Measurements from ENCODE around the gene BMPR1B. TPM values are rescaled to one million over a fixed set of nuclear protein-coding genes. Genes with fewer than 3 reads are reported as not detected.
A peak's percentile ranks its signal among the peaks of the same experiment; 100 is the strongest.

Gene BMPR1B
- polyA plus RNA-seq (2013) = 0.35 and 0.37 TPM in 2 replicates

DNA sequence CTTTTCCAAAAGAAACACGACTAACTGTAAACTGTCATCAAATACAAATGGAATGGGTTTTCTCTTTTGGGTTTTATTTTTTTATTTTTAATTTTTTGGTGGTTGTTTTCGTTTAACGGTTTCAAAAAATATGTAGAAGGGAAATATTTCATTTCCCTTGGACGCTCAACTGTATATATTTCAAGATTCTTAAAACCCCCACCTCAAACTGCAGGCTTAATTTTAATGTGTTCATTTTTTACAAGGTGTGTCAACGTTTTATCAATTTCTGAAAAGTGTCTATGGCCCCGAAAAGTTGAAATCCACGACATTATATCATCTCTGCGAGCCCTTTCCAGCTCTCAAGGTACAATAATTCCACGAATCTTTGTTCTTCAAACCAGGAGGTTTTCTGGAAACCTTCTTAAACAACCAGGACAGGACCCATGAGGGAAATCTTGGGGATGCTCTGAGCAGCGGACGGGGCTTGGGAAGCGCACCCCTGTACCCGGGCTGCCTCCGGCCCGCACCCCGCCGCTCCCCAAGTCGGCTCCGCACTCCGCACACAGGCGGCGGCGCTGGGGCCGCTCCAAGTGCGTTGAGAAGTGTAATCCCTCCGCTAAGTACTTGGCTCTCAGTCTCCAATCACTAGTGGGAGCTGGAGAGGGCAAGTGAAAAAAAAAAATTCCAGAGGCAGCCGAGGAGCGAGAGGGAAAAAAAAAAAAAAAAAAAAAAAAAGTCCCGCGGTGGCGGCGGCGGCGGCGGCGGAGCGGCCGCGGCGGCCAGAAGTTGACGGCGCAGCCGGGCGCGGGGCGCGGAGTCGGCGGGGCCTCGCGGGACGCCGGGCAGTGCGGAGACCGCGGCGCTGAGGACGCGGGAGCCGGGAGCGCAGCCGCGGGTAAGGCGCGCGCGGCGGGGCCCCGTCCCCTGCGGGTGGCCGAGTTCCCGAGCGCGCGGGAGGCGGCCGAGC, at the start of gene BMPR1B:
TSS of gene BMPR1B (plus strand) at position 764 of the 949 bp plus-strand sequence. CDS start 346,470 bp downstream, outside the sequence.
- peak within 1 kb of the TSS; percentile 83 for H3K4me2 ChIP-seq (ENCODE audit: low read length)
- H3K23ac ChIP-seq (ENCODE audit: low read length) = no peak within 1 kb of the TSS
- peaks cover 7% of the 10 kb centered on the region for H3K27me3 ChIP-seq (ENCODE audit: insufficient read depth, low read length)
- H3K27ac ChIP-seq (ENCODE audit: low read depth, low read length) = no peak within 1 kb of the TSS
- H3K4ac ChIP-seq (ENCODE audit: low read depth, low read length) = no peak within 1 kb of the TSS
- H2BK120ac ChIP-seq (ENCODE audit: insufficient read depth, low read length, poor library complexity) = no peak within 1 kb of the TSS
- no peak within 1 kb of the TSS for H4K91ac ChIP-seq (ENCODE audit: low read depth, low read length)
- no peak within 1 kb of the TSS for H4K12ac ChIP-seq (ENCODE audit: low read depth, low read length)
- no peak within 1 kb of the TSS for H2AK5ac ChIP-seq (ENCODE audit: low read length)
- no peaks in the 10 kb centered on the region for H3K9me3 ChIP-seq (ENCODE audit: insufficient read depth, low read depth, low read length)
- no peaks in the 10 kb centered on the region for H3K36me3 ChIP-seq (ENCODE audit: control insufficient read depth in 1 of 2, insufficient read depth in 2 of 2, low read length in 2 of 2)
- no peak within 1 kb of the TSS for H3K9ac ChIP-seq (ENCODE audit: low read length)
- WGBS (ENCODE audit: extremely low coverage, insufficient coverage, insufficient read length) = no CpG with 5 or more reads among the region's 77 CpGs
- H3K4me1 ChIP-seq (ENCODE audit: control insufficient read depth in 1 of 2, insufficient read depth in 2 of 2, low read length in 2 of 2) = peaks cover 0 to 5% of the 10 kb centered on the region in 2 experiments
- peak in 1 of 2 donors; percentile 44 for DNase-seq
- peak within 1 kb of the TSS; percentile 36 for H2BK12ac ChIP-seq (ENCODE audit: low read length)
- no peak within 1 kb of the TSS for H3K18ac ChIP-seq (ENCODE audit: low read length)
- H3K14ac ChIP-seq (ENCODE audit: low read length) = peak within 1 kb of the TSS; percentile 57
- H3K79me1 ChIP-seq (ENCODE audit: low read length) = no peaks in the 10 kb centered on the region
- H3K79me2 ChIP-seq (ENCODE audit: control insufficient read depth, insufficient read depth, low read length, poor library complexity) = no peaks in the 10 kb centered on the region
- H2AFZ ChIP-seq (ENCODE audit: insufficient read depth, low read length, poor library complexity) = peak within 1 kb of the TSS; percentile 52
- H2BK5ac ChIP-seq (ENCODE audit: low read depth, low read length, poor library complexity) = no peak within 1 kb of the TSS
- no peak within 1 kb of the TSS for H4K8ac ChIP-seq (ENCODE audit: low read depth, low read length)
- peak within 1 kb of the TSS; percentile 72 for H3K4me3 ChIP-seq (ENCODE audit: low read depth, low read length)

DNA sequence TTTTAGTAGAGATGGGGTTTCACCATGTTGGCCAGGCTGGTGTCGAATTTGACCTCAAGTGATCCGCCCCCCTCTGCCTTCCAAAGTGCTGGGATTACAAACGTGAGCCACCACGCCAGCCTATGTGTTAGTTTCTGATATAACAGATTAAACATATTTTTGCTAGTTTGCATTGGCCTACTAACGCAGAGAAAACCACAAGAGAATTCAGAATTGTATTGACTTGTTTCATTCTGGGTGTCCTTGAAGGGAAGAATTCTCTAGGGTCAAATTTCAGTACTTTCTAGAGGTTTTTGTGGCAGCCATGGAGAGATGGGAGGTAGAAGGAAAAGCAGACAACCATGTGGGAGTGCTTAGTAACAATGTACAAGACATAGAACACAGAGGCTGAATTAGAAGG, 46.1 kb upstream of the BMPR1B start:
- H3K23ac ChIP-seq (ENCODE audit: low read length) = no peak overlapping the region
- no peak overlapping the region for H3K4me3 ChIP-seq (ENCODE audit: low read depth, low read length)
- H4K8ac ChIP-seq (ENCODE audit: low read depth, low read length) = no peak overlapping the region
- H4K12ac ChIP-seq (ENCODE audit: low read depth, low read length) = no peak overlapping the region
- no peaks in the 10 kb centered on the region for H3K79me1 ChIP-seq (ENCODE audit: low read length)
- H4K91ac ChIP-seq (ENCODE audit: low read depth, low read length) = no peak overlapping the region
- H2BK120ac ChIP-seq (ENCODE audit: insufficient read depth, low read length, poor library complexity) = no peak overlapping the region
- H3K36me3 ChIP-seq (ENCODE audit: control insufficient read depth in 1 of 2, insufficient read depth in 2 of 2, low read length in 2 of 2) = no peaks in the 10 kb centered on the region
- no peak for DNase-seq
- no peaks in the 10 kb centered on the region for H3K27me3 ChIP-seq (ENCODE audit: insufficient read depth, low read length)
- no peak overlapping the region for H3K14ac ChIP-seq (ENCODE audit: low read length)
- no peak overlapping the region for H3K18ac ChIP-seq (ENCODE audit: low read length)
- no peak overlapping the region for H3K9ac ChIP-seq (ENCODE audit: low read length)
- H3K9me3 ChIP-seq (ENCODE audit: insufficient read depth, low read depth, low read length) = no peaks in the 10 kb centered on the region
- no peaks in the 10 kb centered on the region for H3K79me2 ChIP-seq (ENCODE audit: control insufficient read depth, insufficient read depth, low read length, poor library complexity)
- no peak overlapping the region for H2BK12ac ChIP-seq (ENCODE audit: low read length)
- no peak overlapping the region for H3K4ac ChIP-seq (ENCODE audit: low read depth, low read length)
- no peak overlapping the region for H2AFZ ChIP-seq (ENCODE audit: insufficient read depth, low read length, poor library complexity)
- no peak overlapping the region for H2BK5ac ChIP-seq (ENCODE audit: low read depth, low read length, poor library complexity)
- H3K4me2 ChIP-seq (ENCODE audit: low read length) = no peak overlapping the region
- no peak overlapping the region for H2AK5ac ChIP-seq (ENCODE audit: low read length)
- H3K4me1 ChIP-seq (ENCODE audit: control insufficient read depth in 1 of 2, insufficient read depth in 2 of 2, low read length in 2 of 2) = no peaks in the 10 kb centered on the region
- no CpG with 5 or more reads among the region's 5 CpGs for WGBS (ENCODE audit: extremely low coverage, insufficient coverage, insufficient read length)
- no peak overlapping the region for H3K27ac ChIP-seq (ENCODE audit: low read depth, low read length)

GRCh38 chr4:94714365-94715160, 43.2 kb upstream of the BMPR1B start:
- DNase-seq = peak; percentile 78 to 94
- WGBS (ENCODE audit: extremely low coverage, insufficient coverage, insufficient read length) = no CpG with 5 or more reads among the region's 5 CpGs
- H3K18ac ChIP-seq (ENCODE audit: low read length) = no peak overlapping the region
- H3K14ac ChIP-seq (ENCODE audit: low read length) = no peak overlapping the region
- H3K9me3 ChIP-seq (ENCODE audit: insufficient read depth, low read depth, low read length) = no peaks in the 10 kb centered on the region
- H3K36me3 ChIP-seq (ENCODE audit: control insufficient read depth in 1 of 2, insufficient read depth in 2 of 2, low read length in 2 of 2) = no peaks in the 10 kb centered on the region
- no peaks in the 10 kb centered on the region for H3K79me2 ChIP-seq (ENCODE audit: control insufficient read depth, insufficient read depth, low read length, poor library complexity)
- no peaks in the 10 kb centered on the region for H3K4me1 ChIP-seq (ENCODE audit: control insufficient read depth in 1 of 2, insufficient read depth in 2 of 2, low read length in 2 of 2)
- H3K4me3 ChIP-seq (ENCODE audit: low read depth, low read length) = no peak overlapping the region
- H2AK5ac ChIP-seq (ENCODE audit: low read length) = no peak overlapping the region
- H4K12ac ChIP-seq (ENCODE audit: low read depth, low read length) = no peak overlapping the region
- no peak overlapping the region for H2BK12ac ChIP-seq (ENCODE audit: low read length)
- H3K9ac ChIP-seq (ENCODE audit: low read length) = no peak overlapping the region
- H2BK120ac ChIP-seq (ENCODE audit: insufficient read depth, low read length, poor library complexity) = no peak overlapping the region
- H4K8ac ChIP-seq (ENCODE audit: low read depth, low read length) = no peak overlapping the region
- H3K27me3 ChIP-seq (ENCODE audit: insufficient read depth, low read length) = no peaks in the 10 kb centered on the region
- H3K79me1 ChIP-seq (ENCODE audit: low read length) = no peaks in the 10 kb centered on the region
- H4K91ac ChIP-seq (ENCODE audit: low read depth, low read length) = no peak overlapping the region
- no peak overlapping the region for H3K4ac ChIP-seq (ENCODE audit: low read depth, low read length)
- H2AFZ ChIP-seq (ENCODE audit: insufficient read depth, low read length, poor library complexity) = no peak overlapping the region
- no peak overlapping the region for H3K27ac ChIP-seq (ENCODE audit: low read depth, low read length)
- H3K23ac ChIP-seq (ENCODE audit: low read length) = no peak overlapping the region
- H3K4me2 ChIP-seq (ENCODE audit: low read length) = no peak overlapping the region
- H2BK5ac ChIP-seq (ENCODE audit: low read depth, low read length, poor library complexity) = no peak overlapping the region

- H3K79me2 ChIP-seq (ENCODE audit: control insufficient read depth, insufficient read depth, low read length, poor library complexity) = no peaks in the 10 kb centered on the region
- H2BK120ac ChIP-seq (ENCODE audit: insufficient read depth, low read length, poor library complexity) = no peak overlapping the region
- H4K91ac ChIP-seq (ENCODE audit: low read depth, low read length) = no peak overlapping the region
- H3K4ac ChIP-seq (ENCODE audit: low read depth, low read length) = no peak overlapping the region
- H3K36me3 ChIP-seq (ENCODE audit: control insufficient read depth in 1 of 2, insufficient read depth in 2 of 2, low read length in 2 of 2) = no peaks in the 10 kb centered on the region
- H3K79me1 ChIP-seq (ENCODE audit: low read length) = no peaks in the 10 kb centered on the region
- no peak overlapping the region for H2BK12ac ChIP-seq (ENCODE audit: low read length)
- peak in 1 of 2 donors; percentile 42 for DNase-seq
- H2AK5ac ChIP-seq (ENCODE audit: low read length) = no peak overlapping the region
- H3K27me3 ChIP-seq (ENCODE audit: insufficient read depth, low read length) = no peaks in the 10 kb centered on the region
- H3K27ac ChIP-seq (ENCODE audit: low read depth, low read length) = no peak overlapping the region
- no peak overlapping the region for H4K12ac ChIP-seq (ENCODE audit: low read depth, low read length)
- H3K4me2 ChIP-seq (ENCODE audit: low read length) = no peak overlapping the region
- no peak overlapping the region for H2AFZ ChIP-seq (ENCODE audit: insufficient read depth, low read length, poor library complexity)
- no peak overlapping the region for H2BK5ac ChIP-seq (ENCODE audit: low read depth, low read length, poor library complexity)
- no peak overlapping the region for H3K23ac ChIP-seq (ENCODE audit: low read length)
- no peaks in the 10 kb centered on the region for H3K9me3 ChIP-seq (ENCODE audit: insufficient read depth, low read depth, low read length)
- no peaks in the 10 kb centered on the region for H3K4me1 ChIP-seq (ENCODE audit: control insufficient read depth in 1 of 2, insufficient read depth in 2 of 2, low read length in 2 of 2)
- WGBS (ENCODE audit: extremely low coverage, insufficient coverage, insufficient read length) = no CpG with 5 or more reads among the region's 6 CpGs
- no peak overlapping the region for H3K4me3 ChIP-seq (ENCODE audit: low read depth, low read length)
- no peak overlapping the region for H3K14ac ChIP-seq (ENCODE audit: low read length)
- no peak overlapping the region for H3K18ac ChIP-seq (ENCODE audit: low read length)
- no peak overlapping the region for H4K8ac ChIP-seq (ENCODE audit: low read depth, low read length)
- H3K9ac ChIP-seq (ENCODE audit: low read length) = no peak overlapping the region
These were observed 42.0 kb upstream of the BMPR1B start for GRCh38 chr4:94715726-94716125.

Measured in trophoblast cell (in vitro differentiated cells and primary cell).